Activated T-helper 9 cell treated with anti-CD3 and anti-CD28 coated beads, Interleukin-2, amount 50 U/mL, for 16 hours (primary cell): ENCODE data around the gene ABCC3.

Source experiments
- DNase-seq: peaks from one replicate; pipeline ENCODE4 v3.0.0-alpha.2; 2020; ENCODE audit warnings: low read depth

The ABCC3 gene

GRCh38 chr17:50642722-50643656 lies 8.3 kb downstream of the ABCC3 start:
- DNase-seq = no peak

DNA sequence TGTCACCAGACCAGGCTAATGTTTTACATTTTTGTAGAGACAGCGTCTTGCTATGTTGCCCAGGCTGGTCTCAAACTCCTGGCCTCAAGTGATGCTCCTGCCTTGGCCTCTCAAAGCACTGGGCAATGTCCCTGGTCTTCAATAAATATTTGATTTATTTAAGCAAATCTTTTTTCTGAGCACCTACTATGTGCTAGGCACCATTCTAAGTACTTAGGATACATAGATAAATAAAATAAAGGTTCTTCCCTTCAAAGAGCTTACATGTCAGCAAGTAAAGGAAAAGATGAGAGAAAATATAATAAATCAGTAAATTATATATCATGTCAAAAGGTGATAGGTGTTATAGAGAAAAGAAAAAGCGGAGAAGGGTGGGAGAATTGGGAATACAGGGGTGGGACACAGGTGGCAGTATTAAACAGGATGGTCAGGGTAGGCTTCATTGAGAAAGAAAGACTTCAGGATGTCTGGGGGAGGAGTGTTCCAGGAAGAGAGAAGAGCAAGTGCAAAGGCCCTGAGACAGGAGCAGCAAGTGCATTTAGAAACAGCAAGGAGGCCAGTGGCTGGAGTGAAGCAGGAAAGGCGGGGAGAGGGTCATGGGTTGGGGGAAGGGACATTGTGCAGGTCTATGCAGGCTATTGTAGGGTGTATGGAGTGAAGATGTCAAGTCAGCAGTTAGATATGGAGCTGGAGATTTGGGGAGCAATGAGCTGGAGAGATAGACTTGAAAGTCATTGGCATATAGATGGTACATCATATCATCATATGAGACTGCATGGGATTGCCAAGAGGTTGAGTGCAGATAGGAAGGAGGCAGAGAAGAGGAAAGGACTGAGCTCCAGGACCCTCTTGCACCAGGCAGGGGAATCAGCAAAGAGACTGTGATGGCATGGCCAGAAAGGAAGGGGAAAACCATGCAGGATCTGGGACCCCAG lies 11.3 kb downstream of the ABCC3 start:
- no peak for DNase-seq

GRCh38 chr17:50647187-50647586 lies 12.5 kb downstream of the ABCC3 start:
- DNase-seq = no peak

GRCh38 chr17:50649042-50649908 lies 14.6 kb downstream of the ABCC3 start:
- DNase-seq = no peak

- DNase-seq = no peak
These were observed 17.0 kb downstream of the ABCC3 start for GRCh38 chr17:50651661-50652060.

GRCh38 chr17:50653738-50654137 lies 19.1 kb downstream of the ABCC3 start:
- no peak for DNase-seq

DNA sequence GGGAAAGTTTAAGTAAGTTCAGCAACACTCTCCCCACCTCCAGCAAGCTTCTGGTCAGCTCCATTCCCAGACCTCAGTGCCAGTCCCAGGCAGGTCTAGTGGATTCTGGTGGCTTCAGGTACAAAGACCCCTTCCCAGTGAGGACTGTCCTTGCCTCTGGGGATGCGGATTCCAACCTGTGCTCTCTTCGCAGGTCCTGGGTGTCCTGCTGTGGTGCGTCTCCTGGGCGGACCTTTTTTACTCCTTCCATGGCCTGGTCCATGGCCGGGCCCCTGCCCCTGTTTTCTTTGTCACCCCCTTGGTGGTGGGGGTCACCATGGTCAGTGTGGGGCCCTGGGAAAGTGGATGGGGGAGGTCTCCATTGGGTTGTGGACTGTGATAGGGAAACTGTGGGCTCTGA lies 21.8 kb downstream of the ABCC3 start:
- DNase-seq = no peak

DNA sequence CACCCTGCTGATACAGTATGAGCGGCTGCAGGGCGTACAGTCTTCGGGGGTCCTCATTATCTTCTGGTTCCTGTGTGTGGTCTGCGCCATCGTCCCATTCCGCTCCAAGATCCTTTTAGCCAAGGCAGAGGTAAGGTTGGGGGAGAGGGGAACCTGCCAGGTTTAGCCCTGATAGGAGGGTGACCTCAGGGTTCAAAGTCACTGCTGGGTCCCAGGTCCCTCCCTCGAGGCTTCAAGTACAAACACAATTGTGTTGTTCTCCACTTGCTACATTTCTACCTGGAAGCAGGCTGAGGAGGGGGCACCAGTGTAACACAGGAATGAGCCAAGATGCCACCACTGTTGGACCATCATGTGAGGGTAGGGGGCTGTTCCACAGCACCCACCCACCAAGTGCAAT lies 22.4 kb downstream of the ABCC3 start:
- no peak for DNase-seq

DNA sequence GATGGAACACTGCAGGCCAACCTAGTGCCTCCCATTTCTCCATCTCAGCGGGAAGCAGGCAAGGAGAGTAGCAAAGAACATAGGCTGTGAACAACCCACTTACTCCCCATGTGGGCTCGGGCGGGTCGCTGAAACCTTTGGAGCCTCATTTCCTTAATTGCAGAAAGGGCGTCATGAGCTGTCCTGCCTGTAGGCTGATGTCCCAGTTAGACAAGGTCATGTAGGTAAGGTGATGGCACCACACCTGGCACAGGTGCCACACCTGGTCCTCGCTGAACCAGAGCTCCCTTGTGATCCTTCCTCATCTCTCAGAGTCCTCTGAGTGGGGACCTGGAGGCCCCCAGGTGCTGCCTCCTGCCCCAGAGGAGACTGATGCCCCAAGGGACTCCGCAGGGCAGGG lies 22.9 kb downstream of the ABCC3 start:
- DNase-seq = no peak

DNA sequence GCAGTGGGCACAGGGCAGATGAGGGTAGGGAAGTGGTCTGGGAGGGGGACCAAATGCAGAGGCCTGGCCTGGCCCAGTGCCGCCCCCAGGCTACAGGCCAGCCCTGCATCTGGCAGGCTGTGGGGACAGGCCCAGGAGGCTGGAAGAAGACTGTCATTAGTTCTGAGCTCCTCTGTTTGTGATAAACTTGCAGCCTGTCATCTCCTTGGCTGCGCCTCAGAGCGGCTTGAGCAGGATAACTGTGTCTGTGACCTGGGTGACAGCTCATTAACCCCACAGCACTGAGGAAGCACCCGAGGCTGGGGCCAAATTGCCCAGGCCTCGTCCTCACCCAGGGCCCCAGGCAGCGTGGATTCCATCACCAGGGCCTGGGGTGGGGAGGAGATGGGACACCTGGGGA lies 23.9 kb downstream of the ABCC3 start:
- no peak for DNase-seq

DNA sequence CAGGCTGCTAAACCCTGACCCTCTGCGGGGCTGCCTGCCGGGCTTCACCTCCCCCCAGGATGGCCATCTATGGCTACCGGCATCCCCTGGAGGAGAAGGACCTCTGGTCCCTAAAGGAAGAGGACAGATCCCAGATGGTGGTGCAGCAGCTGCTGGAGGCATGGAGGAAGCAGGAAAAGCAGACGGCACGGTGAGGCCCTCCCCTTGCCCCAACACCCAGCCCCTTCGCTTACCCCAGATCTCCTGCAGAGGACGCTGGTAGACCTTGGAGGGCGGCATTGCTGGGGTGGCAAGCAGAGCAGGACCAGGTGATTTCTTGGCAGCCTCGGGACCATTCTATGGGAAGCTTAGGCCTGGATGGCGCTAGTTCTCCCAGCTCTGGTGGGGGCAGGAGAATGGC lies 24.5 kb downstream of the ABCC3 start:
- no peak for DNase-seq

GRCh38 chr17:50660042-50660886 lies 25.6 kb downstream of the ABCC3 start:
- DNase-seq = no peak

- no peak for DNase-seq
These were observed 26.2 kb downstream of the ABCC3 start for GRCh38 chr17:50660887-50661345.

GRCh38 chr17:50661348-50661747 lies 26.7 kb downstream of the ABCC3 start:
- no peak for DNase-seq

DNA sequence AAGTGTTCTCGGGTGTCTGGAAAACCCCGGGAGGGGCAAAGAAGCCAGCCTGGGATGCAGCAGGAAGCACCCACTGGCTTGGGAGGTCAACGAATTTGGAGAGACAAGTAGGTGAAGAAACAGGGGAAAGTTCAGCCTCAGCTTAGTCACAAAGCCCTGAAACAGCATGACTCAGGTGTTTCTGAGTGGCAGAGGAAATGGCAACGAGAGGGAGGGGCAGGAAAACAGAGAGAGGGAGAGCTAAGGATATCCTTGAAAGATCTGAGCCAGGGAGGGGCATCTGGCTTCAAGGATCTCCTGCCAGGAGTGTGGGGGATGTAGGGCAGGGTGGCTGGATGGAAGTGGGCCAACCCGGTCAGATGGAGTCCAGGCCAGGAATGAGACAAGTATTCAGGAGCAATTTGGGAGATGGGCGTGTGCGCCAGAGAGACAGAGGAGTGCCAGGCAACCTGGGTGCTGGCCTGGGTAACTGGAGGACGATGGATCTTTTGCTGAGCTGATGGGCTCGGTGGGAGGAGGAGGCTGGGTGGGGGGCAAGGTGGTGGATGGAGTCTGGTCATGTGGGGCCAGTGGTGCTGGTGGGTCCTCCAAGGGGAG lies 27.2 kb downstream of the ABCC3 start:
- DNase-seq = no peak

GRCh38 chr17:50662632-50663225 lies 28.0 kb downstream of the ABCC3 start:
- DNase-seq = no peak

- DNase-seq = no peak
These were observed 29.2 kb downstream of the ABCC3 start for GRCh38 chr17:50663812-50664374.

GRCh38 chr17:50664788-50665458 lies 30.2 kb downstream of the ABCC3 start:
- DNase-seq = no peak

- DNase-seq = no peak
These were observed 31.2 kb downstream of the ABCC3 start for GRCh38 chr17:50665838-50666237.
